Measurements from ENCODE around the gene TNIK.

DNA sequence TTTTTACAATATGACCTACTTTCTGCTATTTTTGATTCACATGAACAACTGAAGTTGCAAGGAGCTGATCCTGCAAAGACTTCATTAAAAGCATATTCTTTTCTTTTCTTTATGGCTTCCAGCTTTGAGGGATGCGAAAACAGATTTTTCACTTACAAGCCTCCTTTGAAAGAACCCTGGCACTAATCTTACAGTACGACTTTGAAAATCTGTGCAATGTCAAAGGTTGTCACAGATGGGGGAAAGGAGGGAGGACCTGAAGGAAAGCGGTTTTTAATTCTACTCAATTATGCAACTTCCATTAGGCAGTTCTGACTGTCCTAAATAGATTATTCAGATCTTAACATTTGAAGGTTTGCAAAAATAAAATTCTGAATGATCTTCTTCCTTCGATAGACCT is 130.5 kb downstream of the TNIK start:
- TF ChIP-seq, protein P1, sequence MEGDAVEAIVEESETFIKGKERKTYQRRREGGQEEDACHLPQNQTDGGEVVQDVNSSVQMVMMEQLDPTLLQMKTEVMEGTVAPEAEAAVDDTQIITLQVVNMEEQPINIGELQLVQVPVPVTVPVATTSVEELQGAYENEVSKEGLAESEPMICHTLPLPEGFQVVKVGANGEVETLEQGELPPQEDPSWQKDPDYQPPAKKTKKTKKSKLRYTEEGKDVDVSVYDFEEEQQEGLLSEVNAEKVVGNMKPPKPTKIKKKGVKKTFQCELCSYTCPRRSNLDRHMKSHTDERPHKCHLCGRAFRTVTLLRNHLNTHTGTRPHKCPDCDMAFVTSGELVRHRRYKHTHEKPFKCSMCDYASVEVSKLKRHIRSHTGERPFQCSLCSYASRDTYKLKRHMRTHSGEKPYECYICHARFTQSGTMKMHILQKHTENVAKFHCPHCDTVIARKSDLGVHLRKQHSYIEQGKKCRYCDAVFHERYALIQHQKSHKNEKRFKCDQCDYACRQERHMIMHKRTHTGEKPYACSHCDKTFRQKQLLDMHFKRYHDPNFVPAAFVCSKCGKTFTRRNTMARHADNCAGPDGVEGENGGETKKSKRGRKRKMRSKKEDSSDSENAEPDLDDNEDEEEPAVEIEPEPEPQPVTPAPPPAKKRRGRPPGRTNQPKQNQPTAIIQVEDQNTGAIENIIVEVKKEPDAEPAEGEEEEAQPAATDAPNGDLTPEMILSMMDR (IDR thresholded peaks at IDR 0.05), result no peak
- TF ChIP-seq POLR2A (IDR thresholded peaks at IDR 0.05), result no peak

All from stomach (tissue), 4 donors.